HepG2 (cell line): ENCODE results near the gene SGPP1. TPM values are rescaled to one million over a fixed set of nuclear protein-coding genes. Genes with fewer than 3 reads are reported as not detected.
A peak's percentile ranks its signal among the peaks of the same experiment; 100 is the strongest.

Experiments
- ARID3A ChIP-seq: IDR thresholded peaks from 2 replicates; pipeline ENCODE4 v1.6.1; 2012; ENCODE audit warnings: low read depth, low read length, improper control_type of control experiment
- DMTF1 ChIP-seq: sonication (generic); formaldehyde crosslinking; IDR thresholded peaks from 2 replicates; pipeline ENCODE4 v1.4.0; 2020; ENCODE audit warnings: mild to moderate bottlenecking, missing genetic modification reagents
- FOXM1 ChIP-seq: sonication (generic); formaldehyde crosslinking; IDR thresholded peaks from 2 replicates; pipeline ENCODE4 v1.5.0; 2020; ENCODE audit warnings: missing genetic modification reagents
- JUNB ChIP-seq: sonication (generic); formaldehyde crosslinking; IDR thresholded peaks from 2 replicates; pipeline ENCODE4 v1.8.0; 2022; ENCODE audit warnings: missing genetic modification reagents, mild to moderate bottlenecking, borderline replicate concordance
- MLX ChIP-seq: IDR thresholded peaks from 2 replicates; pipeline ENCODE4 v1.6.1; 2016
- NONO ChIP-seq, 2 experiments: fragments of 450-650 bp in 1 of 2; sonication (generic) in 1 of 2; formaldehyde crosslinking in 1 of 2; IDR thresholded peaks in 1 of 2; conservative IDR thresholded peaks in 1 of 2; 2 replicates each; pipeline versions ENCODE4 v1.6.1 to v1.8.0; 2017 to 2022; ENCODE audit warnings: mild to moderate bottlenecking in 1 of 2, missing genetic modification reagents in 1 of 2, moderate library complexity in 1 of 2
- PCBP2 ChIP-seq: fragments of 200-400 bp; formaldehyde crosslinking; optimal IDR thresholded peaks from 2 replicates; pipeline ENCODE3; 2018; ENCODE audit warnings: low read length, low read depth; ENCODE audit not compliant: poor library complexity, severe bottlenecking
- POGZ ChIP-seq: sonication (generic); formaldehyde crosslinking; IDR thresholded peaks from 2 replicates; pipeline ENCODE4 v1.4.0; 2020; ENCODE audit warnings: mild to moderate bottlenecking, missing genetic modification reagents
- REXO4 ChIP-seq: sonication (generic); formaldehyde crosslinking; IDR thresholded peaks from 2 replicates; pipeline ENCODE4 v1.8.0; 2022; ENCODE audit warnings: missing genetic modification reagents, mild to moderate bottlenecking, borderline replicate concordance
- SSRP1 ChIP-seq: IDR thresholded peaks from 2 replicates; pipeline ENCODE4 v1.6.1; 2016; ENCODE audit warnings: control low read depth
- THAP11 ChIP-seq: IDR thresholded peaks from 2 replicates; pipeline ENCODE4 v1.6.1; 2016; ENCODE audit warnings: missing biosample characterization, missing genetic modification reagents
- TRAFD1 ChIP-seq: sonication (generic); formaldehyde crosslinking; IDR thresholded peaks from 2 replicates; pipeline ENCODE4 v1.5.1; 2020; ENCODE audit warnings: missing genetic modification reagents, mild to moderate bottlenecking, borderline replicate concordance
- ZBTB14 ChIP-seq: sonication (generic); formaldehyde crosslinking; IDR thresholded peaks from 2 replicates; pipeline ENCODE4 v1.4.0; 2020; ENCODE audit warnings: missing genetic modification reagents
- ZBTB42 ChIP-seq: sonication (generic); formaldehyde crosslinking; IDR thresholded peaks from 2 replicates; pipeline ENCODE4 v1.5.0; 2020; ENCODE audit warnings: mild to moderate bottlenecking, missing genetic modification reagents
- ZKSCAN5 ChIP-seq: sonication (generic); formaldehyde crosslinking; IDR thresholded peaks from 2 replicates; pipeline ENCODE4 v1.5.1; 2020; ENCODE audit warnings: mild to moderate bottlenecking, missing genetic modification reagents
- ZNF432 ChIP-seq: sonication (generic); formaldehyde crosslinking; IDR thresholded peaks from 2 replicates; pipeline ENCODE4 v1.5.0; 2020; ENCODE audit warnings: missing genetic modification reagents, mild to moderate bottlenecking, borderline replicate concordance
- ZNF790 ChIP-seq: sonication (generic); formaldehyde crosslinking; IDR thresholded peaks from 2 replicates; pipeline ENCODE4 v1.8.0; 2022; ENCODE audit warnings: missing genetic modification reagents, mild to moderate bottlenecking, borderline replicate concordance
- ZSCAN5A ChIP-seq: sonication (generic); formaldehyde crosslinking; IDR thresholded peaks from 2 replicates; pipeline ENCODE4 v1.8.0; 2022; ENCODE audit warnings: mild to moderate bottlenecking, missing genetic modification reagents, borderline replicate concordance
- polyA plus RNA-seq, 8 experiments: library from polyadenylated mRNA; depleted of rRNA in 3 of 8; stranded (reverse) in 7 of 8; unstranded in 1 of 8; fragments of >200 nt; fragmentation: Illumina TruSeq in 4 of 8; extraction: Trizol in 4 of 8; gene quantifications; 2 replicates each; pipeline versions ENCODE4 v1.2.1 to v1.2.3, GENCODE V29; 2011 to 2016; ENCODE audit warnings: low read depth in 4 of 8, missing spikeins in 1 of 8, mixed read lengths in 1 of 8; ENCODE audit not compliant: insufficient read depth in 1 of 8
- total RNA-seq, 5 experiments: library from RNA; depleted of rRNA; stranded (reverse); fragments of >200 nt; fragmentation: Illumina TruSeq; extraction: Trizol; gene quantifications; 2 replicates each; pipeline ENCODE4 v1.2.3, GENCODE V29; 2016; ENCODE audit warnings: low read depth in 1 of 5

Gene SGPP1
- total and polyA plus RNA-seq, 2 of the 13 experiments (the other 11 are each of a cell fraction or from before 2014, with no cell fraction given), result 6.4 to 6.8 TPM

- TF ChIP-seq ZBTB14 (CRISPR knock-in tag) (peak; percentile 61; the same call in 1 of the 2 replicates), REXO4 (0 out of 2 replicates have a peak, but pooled peaks have one; percentile 76), ARID3A (no peak), ZBTB42 (peak; percentile 71; the same call in 1 of the 2 replicates), MLX (0 out of 2 replicates have a peak, but pooled peaks have one; percentile 21), ZSCAN5A (CRISPR knock-in tag) (no peak; the same call in 1 of the 2 replicates), FOXM1 (CRISPR knock-in tag) (no peak), ZKSCAN5 (CRISPR knock-in tag) (0 out of 2 replicates have a peak, but pooled peaks have one; percentile 63), DMTF1 (no peak), ZNF432 (CRISPR knock-in tag) (no peak), POGZ (CRISPR knock-in tag) (peak; percentile 80), NONO (IDR thresholded peaks at IDR 0.05) (no peak), NONO (CRISPR knock-in tag; conservative IDR thresholded peaks at IDR 0.05) (peak; percentile 77; the same call in 1 of the 2 replicates), TRAFD1 (CRISPR knock-in tag) (no peak), JUNB (CRISPR knock-in tag) (no peak), PCBP2 (no peak), THAP11 (CRISPR knock-in tag) (no peak), SSRP1 (CRISPR knock-in tag) (no peak), ZNF790 (peak; percentile 41; the same call in 1 of the 2 replicates)
Measured at GRCh38 chr14:63641473-63642228, 86.2 kb downstream of the SGPP1 start, which contains the start of gene WDR89 (continued).
